A549 (cell line): ENCODE data around the gene STX16. TPM values are rescaled to one million over a fixed set of nuclear protein-coding genes. Genes with fewer than 3 reads are reported as not detected.

ENCODE experiments used
- ATAC-seq, 2 experiments: fragments of 200-7000 bp in 1 of 2; fragments of >200 bp in 1 of 2; cut with Nextera tagmentation in 1 of 2; cut with Tn5 transposase in 1 of 2; 3 replicates each; pipeline versions ENCODE4 v1.8.0 to v1.9.1; 2018 to 2020; ENCODE audit warnings: mild to moderate bottlenecking in 1 of 2, moderate library complexity in 1 of 2
- CTCF ChIA-PET: fragments of 300-600 bp; sonication (Branson Sonifier 250); formaldehyde crosslinking; extraction: SDS; loops from one replicate; lab custom pipeline; 2021; ENCODE audit warnings: antibody characterized with exemption, inconsistent platforms; lab: Yijun Ruan, JAX
- POLR2A ChIA-PET: fragments of 350-600 bp; formaldehyde crosslinking; extraction: SDS; loops from one replicate; lab custom pipeline; 2021; ENCODE audit warnings: antibody characterized with exemption, inconsistent platforms; lab: Yijun Ruan, JAX
- DNase-seq, 2 experiments: peaks; one replicate each; pipeline versions ENCODE4 v3.0.0 to v3.0.0-alpha.2; 2011 to 2016; ENCODE audit warnings: low read depth in 1 of 2, low spot score in 1 of 2
- FAIRE-seq: peaks from 2 replicates; lab custom pipeline; 2011; peaks lifted over from hg19 to GRCh38; lab: Jason Lieb, UNC
- H3K27ac ChIP-seq, 2 experiments: fragments of >200 bp; sonication (Bioruptor Twin); formaldehyde crosslinking; 3 replicates each; pipeline ENCODE4 v1.5.1; 2016 to 2017
- H3K4me1 ChIP-seq: fragments of >200 bp; sonication (Bioruptor Twin); formaldehyde crosslinking; 3 replicates; pipeline ENCODE4 v1.6.1; 2016
- H3K4me2 ChIP-seq: fragments of >200 bp; sonication (Bioruptor Twin); formaldehyde crosslinking; 3 replicates; pipeline ENCODE4 v1.6.1; 2016
- H3K4me3 ChIP-seq: fragments of >200 bp; sonication (Bioruptor Twin); formaldehyde crosslinking; 3 replicates; pipeline ENCODE4 v1.5.1; 2016
- H3K9me3 ChIP-seq: fragments of >200 bp; sonication (Bioruptor Twin); formaldehyde crosslinking; 3 replicates; pipeline ENCODE4 v1.6.1; 2016
- CBX8 ChIP-seq: fragments of 200-600 bp; sonication (generic); IDR thresholded peaks from 2 replicates; pipeline ENCODE4 v1.6.1; 2016
- CEBPB ChIP-seq, 2 experiments: fragments of >200 bp in 1 of 2; sonication (Bioruptor Twin) in 1 of 2; formaldehyde crosslinking in 1 of 2; IDR thresholded peaks; 2 replicates each; pipeline ENCODE4 v1.6.1; 2012 to 2016
- GATA3 ChIP-seq: IDR thresholded peaks from 2 replicates; pipeline ENCODE4 v1.6.1; 2012; ENCODE audit warnings: borderline replicate concordance
- HEYL ChIP-seq: fragments of 250-450 bp; sonication (Bioruptor Pico); IDR thresholded peaks from 2 replicates; pipeline ENCODE4 v1.8.0; 2021; ENCODE audit warnings: mild to moderate bottlenecking, moderate library complexity
- HOXA7 ChIP-seq: fragments of 250-450 bp; sonication (Bioruptor Pico); IDR thresholded peaks from 2 replicates; pipeline ENCODE4 v1.5.0; 2020; ENCODE audit warnings: mild to moderate bottlenecking, moderate library complexity
- NR3C1 ChIP-seq: fragments of >200 bp; sonication (Bioruptor Twin); formaldehyde crosslinking; IDR thresholded peaks from 3 replicates; pipeline ENCODE4 v1.6.1; 2017
- RFX5 ChIP-seq: fragments of 450-650 bp; IDR thresholded peaks from 2 replicates; pipeline ENCODE4 v1.7.1; 2014; ENCODE audit warnings: antibody characterized with exemption, mild to moderate bottlenecking, moderate library complexity
- ZC3H11A ChIP-seq: fragments of 450-650 bp; IDR thresholded peaks from 2 replicates; pipeline ENCODE4 v1.6.1; 2014; ENCODE audit warnings: antibody characterized with exemption, mild to moderate bottlenecking
- ZSCAN20 ChIP-seq: fragments of 250-450 bp; sonication (Bioruptor Pico); IDR thresholded peaks from 2 replicates; pipeline ENCODE4 v1.8.0; 2022; ENCODE audit warnings: mild to moderate bottlenecking, moderate library complexity
- WGBS: methylation state at CpG from one replicate; pipeline ENCODE4 v1.1.6; 2017; ENCODE audit errors: missing lambda C conversion rate; 5-methylcytosine and 5-hydroxymethylcytosine counted together
- polyA plus RNA-seq, 4 experiments: library from polyadenylated mRNA; depleted of rRNA in 3 of 4; stranded (reverse); fragments of >200 nt; fragmentation: RNase III in 1 of 4; extraction: RNeasy Plus Mini Kit Qiagen cat#74134 plus additional on column Dnase treatment in 1 of 4; gene quantifications; 2 replicates in 3 of 4; 3 replicates in 1 of 4; pipeline ENCODE4 v1.2.3, GENCODE V29; 2011 to 2017
- TF ChIP-seq, protein P1 (sequence below): fragments of 200-600 bp; sonication (generic); IDR thresholded peaks from 2 replicates; pipeline ENCODE4 v1.6.1; 2016; ENCODE audit warnings: antibody characterized with exemption, mild to moderate bottlenecking, moderate library complexity
- TF ChIP-seq, protein P2 (sequence below): fragments of 250-450 bp; sonication (Bioruptor Pico); IDR thresholded peaks from 2 replicates; pipeline ENCODE4 v1.5.0; 2021; ENCODE audit warnings: mild to moderate bottlenecking, moderate library complexity, borderline replicate concordance
- TF ChIP-seq, protein P3 (sequence below): fragments of >200 bp; sonication (Bioruptor Twin); formaldehyde crosslinking; IDR thresholded peaks from 2 replicates; pipeline ENCODE4 v1.6.1; 2016
- TF ChIP-seq, protein P4 (sequence below): IDR thresholded peaks from 2 replicates; pipeline ENCODE4 v1.6.1; 2012; ENCODE audit warnings: low read depth, borderline replicate concordance
- TF ChIP-seq, protein P5 (sequence below): fragments of >200 bp; sonication (Bioruptor Twin); formaldehyde crosslinking; IDR thresholded peaks from 3 replicates; pipeline ENCODE4 v1.6.1; 2016
- TF ChIP-seq, protein P6 (sequence below): fragments of 250-450 bp; sonication (Bioruptor Pico); IDR thresholded peaks from 2 replicates; pipeline ENCODE4 v1.5.0; 2020; ENCODE audit warnings: low read depth, mild to moderate bottlenecking, moderate library complexity

The STX16 gene
- polyA plus RNA-seq, 2 of the 4 experiments (the other 2 are of a cell fraction): 68.5 to 71.6 TPM

DNA sequence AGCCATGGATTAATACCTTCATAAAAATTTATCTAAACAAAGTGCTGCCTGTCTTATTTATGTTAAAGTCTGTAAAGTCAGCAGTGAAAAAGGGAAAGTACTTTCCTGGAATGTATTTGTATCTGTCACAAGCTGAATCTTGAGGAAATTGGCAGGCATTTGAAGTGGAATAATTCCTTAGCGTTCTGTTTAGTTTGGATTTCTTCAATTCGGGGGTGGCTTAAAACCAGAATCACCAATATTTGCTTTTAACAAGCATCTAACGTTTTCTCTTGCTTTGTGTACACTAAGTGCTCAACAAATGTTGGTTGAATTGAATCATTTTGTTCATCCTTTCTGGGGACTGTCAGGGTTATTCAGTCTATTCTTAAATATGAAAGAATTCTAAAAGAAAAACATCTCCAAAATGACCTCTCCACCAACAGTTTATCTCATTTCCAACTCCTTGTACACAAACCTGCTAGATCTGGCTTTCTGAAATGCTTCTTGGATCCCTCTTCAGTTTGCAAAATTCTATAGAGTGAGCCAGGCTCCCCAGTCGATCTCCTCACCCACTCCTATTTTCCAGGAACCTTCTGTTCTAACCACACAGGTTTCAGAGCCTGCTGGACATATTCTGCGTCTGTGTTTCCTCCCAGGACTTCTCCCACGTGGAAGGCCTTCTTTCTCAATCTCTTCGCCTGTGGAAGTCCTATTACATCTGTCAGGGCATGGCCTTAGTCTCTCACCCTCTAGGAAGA lies 39.5 kb downstream of the STX16 start:
- WGBS: 52% methylated on average over 7 of the region's 7 CpGs
- H3K4me3 ChIP-seq: no peak overlapping the region
- H3K4me1 ChIP-seq: peaks cover 20% of the 10 kb centered on the region
- no peak overlapping the region for H3K4me2 ChIP-seq
- ATAC-seq: no peak
- H3K27ac ChIP-seq: 0 out of 6 replicates have a peak overlapping the region, but pooled peaks of 1 of the 2 experiments have one; percentile 21
- POLR2A ChIA-PET: no interaction called here
- CTCF ChIA-PET: interaction anchor here (0.9 to 1.0 kb wide), 2 partner anchors 16 to 148 kb away, joined by 3 to 4 read pairs; no protein-coding TSS in a partner anchor
- TF ChIP-seq, protein P1, sequence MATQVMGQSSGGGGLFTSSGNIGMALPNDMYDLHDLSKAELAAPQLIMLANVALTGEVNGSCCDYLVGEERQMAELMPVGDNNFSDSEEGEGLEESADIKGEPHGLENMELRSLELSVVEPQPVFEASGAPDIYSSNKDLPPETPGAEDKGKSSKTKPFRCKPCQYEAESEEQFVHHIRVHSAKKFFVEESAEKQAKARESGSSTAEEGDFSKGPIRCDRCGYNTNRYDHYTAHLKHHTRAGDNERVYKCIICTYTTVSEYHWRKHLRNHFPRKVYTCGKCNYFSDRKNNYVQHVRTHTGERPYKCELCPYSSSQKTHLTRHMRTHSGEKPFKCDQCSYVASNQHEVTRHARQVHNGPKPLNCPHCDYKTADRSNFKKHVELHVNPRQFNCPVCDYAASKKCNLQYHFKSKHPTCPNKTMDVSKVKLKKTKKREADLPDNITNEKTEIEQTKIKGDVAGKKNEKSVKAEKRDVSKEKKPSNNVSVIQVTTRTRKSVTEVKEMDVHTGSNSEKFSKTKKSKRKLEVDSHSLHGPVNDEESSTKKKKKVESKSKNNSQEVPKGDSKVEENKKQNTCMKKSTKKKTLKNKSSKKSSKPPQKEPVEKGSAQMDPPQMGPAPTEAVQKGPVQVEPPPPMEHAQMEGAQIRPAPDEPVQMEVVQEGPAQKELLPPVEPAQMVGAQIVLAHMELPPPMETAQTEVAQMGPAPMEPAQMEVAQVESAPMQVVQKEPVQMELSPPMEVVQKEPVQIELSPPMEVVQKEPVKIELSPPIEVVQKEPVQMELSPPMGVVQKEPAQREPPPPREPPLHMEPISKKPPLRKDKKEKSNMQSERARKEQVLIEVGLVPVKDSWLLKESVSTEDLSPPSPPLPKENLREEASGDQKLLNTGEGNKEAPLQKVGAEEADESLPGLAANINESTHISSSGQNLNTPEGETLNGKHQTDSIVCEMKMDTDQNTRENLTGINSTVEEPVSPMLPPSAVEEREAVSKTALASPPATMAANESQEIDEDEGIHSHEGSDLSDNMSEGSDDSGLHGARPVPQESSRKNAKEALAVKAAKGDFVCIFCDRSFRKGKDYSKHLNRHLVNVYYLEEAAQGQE: no peak
- TF ChIP-seq CBX8 (no peak), CEBPB (IDR thresholded peaks at IDR 0.05) (no peak), RFX5 (no peak), ZC3H11A (no peak), NR3C1 (no peak), HEYL (CRISPR knock-in tag) (no peak), GATA3 (no peak), HOXA7 (CRISPR knock-in tag) (no peak), ZSCAN20 (CRISPR knock-in tag) (no peak)
- TF ChIP-seq, protein P2, sequence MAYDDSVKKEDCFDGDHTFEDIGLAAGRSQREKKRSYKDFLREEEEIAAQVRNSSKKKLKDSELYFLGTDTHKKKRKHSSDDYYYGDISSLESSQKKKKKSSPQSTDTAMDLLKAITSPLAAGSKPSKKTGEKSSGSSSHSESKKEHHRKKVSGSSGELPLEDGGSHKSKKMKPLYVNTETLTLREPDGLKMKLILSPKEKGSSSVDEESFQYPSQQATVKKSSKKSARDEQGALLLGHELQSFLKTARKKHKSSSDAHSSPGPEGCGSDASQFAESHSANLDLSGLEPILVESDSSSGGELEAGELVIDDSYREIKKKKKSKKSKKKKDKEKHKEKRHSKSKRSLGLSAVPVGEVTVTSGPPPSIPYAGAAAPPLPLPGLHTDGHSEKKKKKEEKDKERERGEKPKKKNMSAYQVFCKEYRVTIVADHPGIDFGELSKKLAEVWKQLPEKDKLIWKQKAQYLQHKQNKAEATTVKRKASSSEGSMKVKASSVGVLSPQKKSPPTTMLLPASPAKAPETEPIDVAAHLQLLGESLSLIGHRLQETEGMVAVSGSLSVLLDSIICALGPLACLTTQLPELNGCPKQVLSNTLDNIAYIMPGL (CRISPR knock-in tag): no peak
- TF ChIP-seq, protein P3, sequence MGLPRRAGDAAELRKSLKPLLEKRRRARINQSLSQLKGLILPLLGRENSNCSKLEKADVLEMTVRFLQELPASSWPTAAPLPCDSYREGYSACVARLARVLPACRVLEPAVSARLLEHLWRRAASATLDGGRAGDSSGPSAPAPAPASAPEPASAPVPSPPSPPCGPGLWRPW: no peak
- TF ChIP-seq, protein P4, sequence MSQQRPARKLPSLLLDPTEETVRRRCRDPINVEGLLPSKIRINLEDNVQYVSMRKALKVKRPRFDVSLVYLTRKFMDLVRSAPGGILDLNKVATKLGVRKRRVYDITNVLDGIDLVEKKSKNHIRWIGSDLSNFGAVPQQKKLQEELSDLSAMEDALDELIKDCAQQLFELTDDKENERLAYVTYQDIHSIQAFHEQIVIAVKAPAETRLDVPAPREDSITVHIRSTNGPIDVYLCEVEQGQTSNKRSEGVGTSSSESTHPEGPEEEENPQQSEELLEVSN: no peak
- TF ChIP-seq, protein P5, sequence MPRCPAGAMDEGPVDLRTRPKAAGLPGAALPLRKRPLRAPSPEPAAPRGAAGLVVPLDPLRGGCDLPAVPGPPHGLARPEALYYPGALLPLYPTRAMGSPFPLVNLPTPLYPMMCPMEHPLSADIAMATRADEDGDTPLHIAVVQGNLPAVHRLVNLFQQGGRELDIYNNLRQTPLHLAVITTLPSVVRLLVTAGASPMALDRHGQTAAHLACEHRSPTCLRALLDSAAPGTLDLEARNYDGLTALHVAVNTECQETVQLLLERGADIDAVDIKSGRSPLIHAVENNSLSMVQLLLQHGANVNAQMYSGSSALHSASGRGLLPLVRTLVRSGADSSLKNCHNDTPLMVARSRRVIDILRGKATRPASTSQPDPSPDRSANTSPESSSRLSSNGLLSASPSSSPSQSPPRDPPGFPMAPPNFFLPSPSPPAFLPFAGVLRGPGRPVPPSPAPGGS: no peak
- TF ChIP-seq, protein P6, sequence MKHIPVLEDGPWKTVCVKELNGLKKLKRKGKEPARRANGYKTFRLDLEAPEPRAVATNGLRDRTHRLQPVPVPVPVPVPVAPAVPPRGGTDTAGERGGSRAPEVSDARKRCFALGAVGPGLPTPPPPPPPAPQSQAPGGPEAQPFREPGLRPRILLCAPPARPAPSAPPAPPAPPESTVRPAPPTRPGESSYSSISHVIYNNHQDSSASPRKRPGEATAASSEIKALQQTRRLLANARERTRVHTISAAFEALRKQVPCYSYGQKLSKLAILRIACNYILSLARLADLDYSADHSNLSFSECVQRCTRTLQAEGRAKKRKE (CRISPR knock-in tag): no peak
- no peak for FAIRE-seq
- DNase-seq: no peak
- no peaks in the 10 kb centered on the region for H3K9me3 ChIP-seq
